ENCODE measurements around the gene RBMS1.

The RBMS1 gene

GRCh38 chr2:160493227-160494028, at the start of gene RBMS1:
Gene RBMS1, minus strand, starts transcription at chr2:160493807. Its CDS starts 444 bp downstream, at chr2:160493363.
- DNase-seq, result peak; percentile 73

GRCh38 chr2:160541745-160542144, 48.1 kb upstream of the RBMS1 start:
- DNase-seq, result no peak

GRCh38 chr2:160538559-160539355, 45.1 kb upstream of the RBMS1 start:
- DNase-seq, result no peak

- DNase-seq, result no peak
Measured at GRCh38 chr2:160538115-160538514, 44.5 kb upstream of the RBMS1 start.

GRCh38 chr2:160534996-160535395, 41.4 kb upstream of the RBMS1 start:
- no peak for DNase-seq

GRCh38 chr2:160534249-160534648, 40.6 kb upstream of the RBMS1 start:
- no peak for DNase-seq

GRCh38 chr2:160533482-160533881, 39.9 kb upstream of the RBMS1 start:
- DNase-seq, result no peak

- no peak for DNase-seq
Measured at GRCh38 chr2:160532388-160532787, 38.8 kb upstream of the RBMS1 start.

GRCh38 chr2:160522951-160523710, 29.5 kb upstream of the RBMS1 start:
- no peak for DNase-seq

- no peak for DNase-seq
Measured at GRCh38 chr2:160517731-160518130, 24.1 kb upstream of the RBMS1 start.

GRCh38 chr2:160516547-160517365, 23.1 kb upstream of the RBMS1 start:
- peak; percentile 56 for DNase-seq

- no peak for DNase-seq
Measured at GRCh38 chr2:160515120-160515519, 21.5 kb upstream of the RBMS1 start.

- DNase-seq, result no peak
Measured at GRCh38 chr2:160513120-160513519, 19.5 kb upstream of the RBMS1 start.

GRCh38 chr2:160512491-160512890, 18.9 kb upstream of the RBMS1 start:
- DNase-seq, result no peak

- no peak for DNase-seq
Measured at GRCh38 chr2:160510617-160511016, 17.0 kb upstream of the RBMS1 start.

GRCh38 chr2:160509016-160509415, 15.4 kb upstream of the RBMS1 start:
- no peak for DNase-seq

GRCh38 chr2:160507464-160507863, 13.9 kb upstream of the RBMS1 start:
- no peak for DNase-seq

- DNase-seq, result peak; percentile 55
Measured at GRCh38 chr2:160507046-160507407, 13.4 kb upstream of the RBMS1 start.

- no peak for DNase-seq
Measured at GRCh38 chr2:160506371-160507045, 12.9 kb upstream of the RBMS1 start.

GRCh38 chr2:160505256-160505655, 11.6 kb upstream of the RBMS1 start:
- DNase-seq, result no peak

- DNase-seq, result no peak
Measured at GRCh38 chr2:160502478-160502877, 8.9 kb upstream of the RBMS1 start.

GRCh38 chr2:160501370-160501769, 7.8 kb upstream of the RBMS1 start:
- no peak for DNase-seq
